H1 (cell line): ENCODE results near the gene PLB1. TPM values are rescaled to one million over a fixed set of nuclear protein-coding genes. Genes with fewer than 3 reads are reported as not detected.

Experiments
- JUND ChIP-seq: IDR thresholded peaks from 2 replicates; pipeline ENCODE4 v1.6.1; 2011; ENCODE audit warnings: mild to moderate bottlenecking, improper control_type of control experiment, low read length
- NRF1 ChIP-seq: IDR thresholded peaks from 2 replicates; pipeline ENCODE4 v1.6.1; 2011; ENCODE audit warnings: mild to moderate bottlenecking, low read depth, low read length, improper control_type of control experiment
- RXRA ChIP-seq: IDR thresholded peaks from 2 replicates; pipeline ENCODE4 v1.6.1; 2011; ENCODE audit warnings: low read depth, mild to moderate bottlenecking, low read length, moderate library complexity; ENCODE audit not compliant: insufficient read depth
- polyA plus RNA-seq, 7 experiments: library from polyadenylated mRNA; depleted of rRNA in 3 of 7; stranded (reverse) in 5 of 7; unstranded in 2 of 7; fragments of >200 nt in 5 of 7; fragments of 200-250 nt in 2 of 7; gene quantifications; 1 replicate in 5 of 7; 2 replicates in 1 of 7; 4 replicates in 1 of 7; pipeline versions ENCODE4 v1.2.1 to v1.2.3, GENCODE V29; 2011 to 2013; ENCODE audit warnings: missing spikeins in 2 of 7, mixed read lengths in 2 of 7
- total RNA-seq: library from RNA; stranded (reverse); fragmentation: NEBNext Ultra II Directional; extraction: Animal tissue kit (Norgen Biotek cat#: 25700); gene quantifications from 2 replicates; pipeline ENCODE4 v1.2.1, GENCODE V29; 2021

Gene PLB1
- total and polyA plus RNA-seq, 2 of the 8 experiments (the other 6 are each of a cell fraction or from before 2014, with no cell fraction given): 0.20 to 0.36 TPM

DNA sequence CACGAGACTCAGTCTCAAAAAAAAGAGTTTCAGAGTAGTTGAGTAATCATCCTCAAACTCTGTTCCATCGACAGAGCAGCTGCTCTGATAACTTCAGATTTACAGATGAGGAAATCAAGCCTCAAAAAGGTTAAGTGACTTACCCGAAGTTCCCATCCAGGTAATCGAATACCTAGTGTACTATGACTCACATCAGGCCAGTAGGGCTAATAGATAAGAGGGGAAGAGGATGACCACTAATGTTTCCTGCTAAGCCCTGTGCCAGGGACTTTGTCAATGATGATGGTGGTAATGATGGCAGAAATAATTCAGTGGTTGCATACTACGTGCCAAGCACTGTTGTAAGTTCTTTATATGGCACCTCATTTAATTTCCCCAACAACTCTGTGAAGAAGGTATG, 80.9 kb downstream of the PLB1 start (continued):
- TF ChIP-seq NRF1 (no peak), RXRA (no peak), JUND (no peak)
